GM12801 (cell line): ENCODE data around the gene PRCD.

Source experiments
- CTCF ChIP-seq: IDR thresholded peaks from one replicate; pipeline ENCODE4 v1.5.1; 2011; ENCODE audit warnings: control low read depth; ENCODE audit not compliant: insufficient read length; ENCODE audit errors: extremely low read depth

PRCD gene

GRCh38 chr17:76566988-76567431 is 27.2 kb downstream of the PRCD start:
- TF ChIP-seq CTCF, result no peak

GRCh38 chr17:76567634-76568432 is 28.0 kb downstream of the PRCD start:
- TF ChIP-seq CTCF, result no peak

- no peak for TF ChIP-seq CTCF
Observed at GRCh38 chr17:76568811-76569221, 29.0 kb downstream of the PRCD start.

GRCh38 chr17:76569607-76570279 is 29.9 kb downstream of the PRCD start:
- TF ChIP-seq CTCF, result no peak

- no peak for TF ChIP-seq CTCF
Observed at GRCh38 chr17:76570457-76570856, 30.6 kb downstream of the PRCD start.

- TF ChIP-seq CTCF, result no peak
Observed at GRCh38 chr17:76570877-76571471, 31.1 kb downstream of the PRCD start.

GRCh38 chr17:76572201-76572910 is 32.5 kb downstream of the PRCD start:
- TF ChIP-seq CTCF, result no peak
